ENCODE data around the gene CTBP1.

DNA sequence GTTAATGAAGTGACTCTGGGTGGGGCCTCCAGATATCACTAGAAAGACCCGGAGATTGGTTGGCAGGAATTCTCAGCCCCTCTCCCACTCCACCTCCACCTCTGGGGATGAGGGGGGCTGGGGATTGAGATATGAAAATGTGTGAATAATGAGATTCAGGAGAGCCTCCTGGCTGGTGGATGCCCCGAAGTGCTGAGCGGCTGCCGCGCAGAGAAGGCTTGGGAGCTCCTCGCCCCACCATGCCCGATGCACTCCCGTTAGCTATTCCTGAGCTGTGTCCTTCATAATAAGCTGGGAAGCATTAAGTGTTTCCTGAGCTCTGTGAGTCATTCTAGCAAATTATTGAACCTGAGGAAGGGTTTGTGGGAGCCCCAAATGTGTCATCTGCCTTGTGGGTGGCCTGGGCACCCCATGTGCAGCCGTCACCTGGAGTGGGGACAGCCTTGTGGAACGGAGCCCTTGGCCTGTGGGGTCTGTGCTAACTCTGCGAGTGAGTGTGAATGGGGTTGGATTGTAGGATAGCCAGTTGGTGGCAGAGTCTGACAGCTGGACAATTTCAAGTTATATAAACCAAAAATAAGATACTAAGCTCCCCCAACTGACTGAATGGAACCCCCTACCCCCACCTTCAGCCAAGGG lies 36.3 kb upstream of the CTBP1 start:
- TF ChIP-seq, protein P1, sequence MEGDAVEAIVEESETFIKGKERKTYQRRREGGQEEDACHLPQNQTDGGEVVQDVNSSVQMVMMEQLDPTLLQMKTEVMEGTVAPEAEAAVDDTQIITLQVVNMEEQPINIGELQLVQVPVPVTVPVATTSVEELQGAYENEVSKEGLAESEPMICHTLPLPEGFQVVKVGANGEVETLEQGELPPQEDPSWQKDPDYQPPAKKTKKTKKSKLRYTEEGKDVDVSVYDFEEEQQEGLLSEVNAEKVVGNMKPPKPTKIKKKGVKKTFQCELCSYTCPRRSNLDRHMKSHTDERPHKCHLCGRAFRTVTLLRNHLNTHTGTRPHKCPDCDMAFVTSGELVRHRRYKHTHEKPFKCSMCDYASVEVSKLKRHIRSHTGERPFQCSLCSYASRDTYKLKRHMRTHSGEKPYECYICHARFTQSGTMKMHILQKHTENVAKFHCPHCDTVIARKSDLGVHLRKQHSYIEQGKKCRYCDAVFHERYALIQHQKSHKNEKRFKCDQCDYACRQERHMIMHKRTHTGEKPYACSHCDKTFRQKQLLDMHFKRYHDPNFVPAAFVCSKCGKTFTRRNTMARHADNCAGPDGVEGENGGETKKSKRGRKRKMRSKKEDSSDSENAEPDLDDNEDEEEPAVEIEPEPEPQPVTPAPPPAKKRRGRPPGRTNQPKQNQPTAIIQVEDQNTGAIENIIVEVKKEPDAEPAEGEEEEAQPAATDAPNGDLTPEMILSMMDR (IDR thresholded peaks at IDR 0.05; ENCODE audit: poor library complexity, severe bottlenecking), result no peak
- TF ChIP-seq, protein P2, sequence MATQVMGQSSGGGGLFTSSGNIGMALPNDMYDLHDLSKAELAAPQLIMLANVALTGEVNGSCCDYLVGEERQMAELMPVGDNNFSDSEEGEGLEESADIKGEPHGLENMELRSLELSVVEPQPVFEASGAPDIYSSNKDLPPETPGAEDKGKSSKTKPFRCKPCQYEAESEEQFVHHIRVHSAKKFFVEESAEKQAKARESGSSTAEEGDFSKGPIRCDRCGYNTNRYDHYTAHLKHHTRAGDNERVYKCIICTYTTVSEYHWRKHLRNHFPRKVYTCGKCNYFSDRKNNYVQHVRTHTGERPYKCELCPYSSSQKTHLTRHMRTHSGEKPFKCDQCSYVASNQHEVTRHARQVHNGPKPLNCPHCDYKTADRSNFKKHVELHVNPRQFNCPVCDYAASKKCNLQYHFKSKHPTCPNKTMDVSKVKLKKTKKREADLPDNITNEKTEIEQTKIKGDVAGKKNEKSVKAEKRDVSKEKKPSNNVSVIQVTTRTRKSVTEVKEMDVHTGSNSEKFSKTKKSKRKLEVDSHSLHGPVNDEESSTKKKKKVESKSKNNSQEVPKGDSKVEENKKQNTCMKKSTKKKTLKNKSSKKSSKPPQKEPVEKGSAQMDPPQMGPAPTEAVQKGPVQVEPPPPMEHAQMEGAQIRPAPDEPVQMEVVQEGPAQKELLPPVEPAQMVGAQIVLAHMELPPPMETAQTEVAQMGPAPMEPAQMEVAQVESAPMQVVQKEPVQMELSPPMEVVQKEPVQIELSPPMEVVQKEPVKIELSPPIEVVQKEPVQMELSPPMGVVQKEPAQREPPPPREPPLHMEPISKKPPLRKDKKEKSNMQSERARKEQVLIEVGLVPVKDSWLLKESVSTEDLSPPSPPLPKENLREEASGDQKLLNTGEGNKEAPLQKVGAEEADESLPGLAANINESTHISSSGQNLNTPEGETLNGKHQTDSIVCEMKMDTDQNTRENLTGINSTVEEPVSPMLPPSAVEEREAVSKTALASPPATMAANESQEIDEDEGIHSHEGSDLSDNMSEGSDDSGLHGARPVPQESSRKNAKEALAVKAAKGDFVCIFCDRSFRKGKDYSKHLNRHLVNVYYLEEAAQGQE (IDR thresholded peaks at IDR 0.05; ENCODE audit: borderline replicate concordance), result no peak
- TF ChIP-seq EP300 (conservative IDR thresholded peaks at IDR 0.05; ENCODE audit: poor library complexity, severe bottlenecking) (no peak), EZH2 (IDR thresholded peaks at IDR 0.05; ENCODE audit: borderline replicate concordance, insufficient read depth, low read length, poor library complexity, severe bottlenecking) (no peak)
